Measurements from ENCODE around the gene RNU1-3.
"Not testable (repeated sequence)": the region's sequence is repeated elsewhere in the genome, so short reads cannot be mapped to it uniquely, and the experiment has no call there.

DNA sequence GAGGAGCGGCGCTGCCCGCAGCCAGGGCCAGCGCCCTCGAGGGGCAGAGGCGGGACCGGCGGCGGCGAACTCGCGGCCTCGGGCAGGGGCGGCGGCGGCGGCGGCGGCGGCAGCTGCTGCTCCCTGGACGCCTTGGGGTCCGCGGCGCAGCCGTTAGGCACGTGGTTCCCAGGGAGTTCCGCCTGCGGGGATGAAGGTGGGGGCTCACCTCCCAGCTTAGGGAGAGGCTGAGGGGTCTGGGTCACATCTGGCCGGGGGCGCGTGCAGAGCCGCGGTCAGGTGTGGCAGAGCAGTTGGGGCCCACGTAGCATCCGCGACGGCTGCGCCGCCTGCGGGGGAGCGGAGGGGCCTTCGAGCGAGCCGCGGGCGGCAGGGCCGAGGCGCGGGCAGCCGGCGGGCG lies 32.7 kb upstream of the RNU1-3 start:
- TF ChIP-seq RXRA (IDR thresholded peaks at IDR 0.05); TAF1 (conservative IDR thresholded peaks at IDR 0.05); YY1 (IDR thresholded peaks at IDR 0.05); NR2F2 (IDR thresholded peaks at IDR 0.05); RAD21 (IDR thresholded peaks at IDR 0.05): not testable (repeated sequence)
- TF ChIP-seq, protein P1, sequence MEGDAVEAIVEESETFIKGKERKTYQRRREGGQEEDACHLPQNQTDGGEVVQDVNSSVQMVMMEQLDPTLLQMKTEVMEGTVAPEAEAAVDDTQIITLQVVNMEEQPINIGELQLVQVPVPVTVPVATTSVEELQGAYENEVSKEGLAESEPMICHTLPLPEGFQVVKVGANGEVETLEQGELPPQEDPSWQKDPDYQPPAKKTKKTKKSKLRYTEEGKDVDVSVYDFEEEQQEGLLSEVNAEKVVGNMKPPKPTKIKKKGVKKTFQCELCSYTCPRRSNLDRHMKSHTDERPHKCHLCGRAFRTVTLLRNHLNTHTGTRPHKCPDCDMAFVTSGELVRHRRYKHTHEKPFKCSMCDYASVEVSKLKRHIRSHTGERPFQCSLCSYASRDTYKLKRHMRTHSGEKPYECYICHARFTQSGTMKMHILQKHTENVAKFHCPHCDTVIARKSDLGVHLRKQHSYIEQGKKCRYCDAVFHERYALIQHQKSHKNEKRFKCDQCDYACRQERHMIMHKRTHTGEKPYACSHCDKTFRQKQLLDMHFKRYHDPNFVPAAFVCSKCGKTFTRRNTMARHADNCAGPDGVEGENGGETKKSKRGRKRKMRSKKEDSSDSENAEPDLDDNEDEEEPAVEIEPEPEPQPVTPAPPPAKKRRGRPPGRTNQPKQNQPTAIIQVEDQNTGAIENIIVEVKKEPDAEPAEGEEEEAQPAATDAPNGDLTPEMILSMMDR (IDR thresholded peaks at IDR 0.05; ENCODE audit: low read depth, low read length, missing input control), result not testable (repeated sequence)
- TF ChIP-seq, protein P2, sequence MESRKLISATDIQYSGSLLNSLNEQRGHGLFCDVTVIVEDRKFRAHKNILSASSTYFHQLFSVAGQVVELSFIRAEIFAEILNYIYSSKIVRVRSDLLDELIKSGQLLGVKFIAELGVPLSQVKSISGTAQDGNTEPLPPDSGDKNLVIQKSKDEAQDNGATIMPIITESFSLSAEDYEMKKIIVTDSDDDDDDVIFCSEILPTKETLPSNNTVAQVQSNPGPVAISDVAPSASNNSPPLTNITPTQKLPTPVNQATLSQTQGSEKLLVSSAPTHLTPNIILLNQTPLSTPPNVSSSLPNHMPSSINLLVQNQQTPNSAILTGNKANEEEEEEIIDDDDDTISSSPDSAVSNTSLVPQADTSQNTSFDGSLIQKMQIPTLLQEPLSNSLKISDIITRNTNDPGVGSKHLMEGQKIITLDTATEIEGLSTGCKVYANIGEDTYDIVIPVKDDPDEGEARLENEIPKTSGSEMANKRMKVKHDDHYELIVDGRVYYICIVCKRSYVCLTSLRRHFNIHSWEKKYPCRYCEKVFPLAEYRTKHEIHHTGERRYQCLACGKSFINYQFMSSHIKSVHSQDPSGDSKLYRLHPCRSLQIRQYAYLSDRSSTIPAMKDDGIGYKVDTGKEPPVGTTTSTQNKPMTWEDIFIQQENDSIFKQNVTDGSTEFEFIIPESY (IDR thresholded peaks at IDR 0.05), result not testable (repeated sequence)

All from liver (tissue), 3 donors.